GM18873 (cell line): Measurements from ENCODE around the gene HEATR5A.
"Not testable (repeated sequence)": the region's sequence is repeated elsewhere in the genome, so short reads cannot be mapped to it uniquely, and the experiment has no call there.

ENCODE experiments used
- ATAC-seq: cut with Tn5 transposase; IDR thresholded peaks from one replicate; pipeline ENCODE4 v1.9.1; 2021; ENCODE audit warnings: mild to moderate bottlenecking, moderate library complexity, moderate number of reproducible peaks; ENCODE audit not compliant: unreplicated experiment, low FRiP score

The HEATR5A gene

DNA sequence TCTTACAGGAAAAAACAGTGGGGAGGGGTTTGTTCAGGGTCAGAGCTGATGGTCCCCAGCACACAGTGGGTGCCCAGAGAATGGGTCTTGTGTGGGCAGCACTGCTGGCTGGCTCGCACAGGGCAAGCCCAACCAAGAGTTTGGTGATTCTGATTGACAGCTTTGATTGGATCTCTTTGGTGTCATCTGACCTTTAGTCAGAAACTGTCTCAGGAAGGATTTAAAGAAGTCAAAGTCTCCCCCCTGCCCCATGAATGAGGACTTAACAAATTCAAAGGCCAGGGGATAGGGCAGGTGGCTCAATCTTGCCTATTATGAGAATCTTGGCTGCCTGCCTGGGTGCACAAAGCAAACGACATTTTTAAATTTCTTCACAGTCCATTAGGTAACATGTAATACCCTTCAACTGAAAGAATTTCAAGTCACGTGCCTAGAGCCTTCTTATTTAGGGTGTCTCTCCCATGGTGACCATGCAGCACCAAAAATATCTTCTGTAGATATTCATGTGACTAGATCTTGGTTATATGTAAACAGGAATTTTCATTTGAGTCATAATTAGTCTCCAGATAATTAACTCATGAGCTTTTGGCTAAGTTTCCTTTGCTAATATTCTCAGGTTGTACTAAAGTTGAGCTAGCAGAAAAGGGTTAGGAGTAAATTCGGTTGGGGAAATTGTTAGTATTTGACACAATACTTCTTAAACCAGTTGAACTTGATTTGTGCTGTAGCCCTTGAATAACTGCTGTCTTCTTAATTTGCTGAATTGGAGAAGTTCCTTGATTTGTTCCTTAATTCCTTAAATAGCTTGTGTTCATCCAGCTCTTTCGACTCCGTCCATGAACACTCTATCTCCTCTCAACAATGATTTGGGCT lies 158.3 kb downstream of the HEATR5A start:
- ATAC-seq, result no peak

DNA sequence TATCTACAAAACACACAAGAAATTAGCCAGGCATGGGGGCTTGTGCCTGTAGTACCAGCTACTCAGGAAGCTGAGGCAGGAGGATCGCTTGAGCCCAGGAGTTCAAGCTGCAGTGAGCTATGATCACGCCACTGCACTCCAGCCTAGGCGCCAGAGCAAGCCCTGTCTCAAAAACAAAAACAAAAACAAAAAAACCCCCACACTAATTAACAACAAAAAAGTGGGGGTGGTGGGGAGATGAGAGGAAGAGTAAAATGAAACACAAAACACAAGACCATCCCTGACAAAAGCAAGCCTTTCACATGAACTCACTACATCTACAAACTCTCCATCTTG lies 158.9 kb downstream of the HEATR5A start:
- ATAC-seq, result no peak

DNA sequence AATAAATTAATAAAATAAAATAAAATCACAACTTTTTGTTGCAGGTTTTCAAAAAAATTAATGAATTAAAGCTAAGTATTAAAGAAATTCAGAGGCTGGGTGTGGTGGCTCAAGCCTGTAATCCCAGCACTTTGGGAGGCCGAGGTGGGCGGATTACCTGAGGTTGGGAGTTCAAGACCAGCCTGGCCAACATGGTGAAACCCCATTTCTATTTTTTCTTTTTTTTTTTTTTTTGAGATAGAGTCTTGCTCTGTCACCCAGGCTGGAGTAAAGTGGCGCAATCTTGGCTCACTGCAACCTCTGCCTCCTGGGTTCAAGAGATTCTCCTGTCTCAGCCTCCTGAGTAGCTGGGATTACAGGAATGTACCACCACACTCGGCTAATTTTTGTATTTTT lies 161.3 kb downstream of the HEATR5A start:
- not testable (repeated sequence) for ATAC-seq

DNA sequence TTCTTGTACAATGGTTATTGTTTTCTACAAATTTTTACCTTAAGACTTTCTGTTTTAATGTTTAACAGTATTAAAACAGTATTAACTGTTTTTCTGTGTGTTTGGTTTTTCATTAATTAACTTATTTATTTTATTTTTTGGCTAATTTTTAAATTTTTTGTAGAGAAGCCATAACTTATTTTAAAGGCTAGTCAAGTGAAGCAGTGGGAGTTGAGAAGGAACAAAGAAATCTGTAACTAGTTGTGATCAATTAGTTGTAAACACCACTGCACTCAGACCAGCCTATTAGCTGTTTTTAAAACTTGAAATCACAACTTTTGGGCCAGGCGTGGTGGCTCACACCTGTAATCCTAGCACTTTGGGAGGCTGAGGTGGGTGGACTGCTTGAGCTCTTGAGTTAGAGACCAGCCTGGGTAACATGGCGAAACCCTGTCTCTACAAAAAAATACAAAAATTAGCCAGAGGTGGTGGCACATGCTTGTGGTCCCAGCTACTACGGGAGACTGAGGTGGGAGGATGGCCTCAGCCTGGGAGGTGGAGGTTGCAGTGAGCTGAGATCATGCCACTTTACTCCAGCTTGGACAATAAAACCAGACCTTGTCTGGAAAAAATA lies 161.8 kb downstream of the HEATR5A start:
- ATAC-seq, result no peak

GRCh38 chr14:31257554-31258426 lies 162.6 kb downstream of the HEATR5A start:
- not testable (repeated sequence) for ATAC-seq

- ATAC-seq, result no peak
These were observed 163.2 kb downstream of the HEATR5A start for GRCh38 chr14:31257244-31257553.

GRCh38 chr14:31256534-31257243 lies 163.7 kb downstream of the HEATR5A start:
- ATAC-seq, result no peak

DNA sequence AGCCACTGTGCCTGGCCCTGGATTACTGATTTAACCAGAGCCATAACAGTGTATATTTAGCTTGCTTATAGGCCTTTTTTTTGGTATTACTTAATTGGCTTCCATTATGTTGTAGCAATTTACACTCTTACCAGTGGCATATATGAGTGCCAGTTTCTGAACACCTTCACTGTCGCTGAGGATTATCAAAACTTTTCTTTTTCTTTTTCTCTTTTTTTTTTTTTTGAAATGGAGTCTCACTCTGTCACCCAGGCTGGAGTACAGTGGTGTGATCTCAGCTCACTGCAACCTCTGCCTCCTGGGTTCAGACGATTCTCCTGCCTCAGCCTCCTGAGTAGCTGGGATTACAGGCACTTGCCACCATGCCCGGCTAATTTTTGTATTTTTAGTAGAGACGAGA lies 164.4 kb downstream of the HEATR5A start:
- ATAC-seq, result not testable (repeated sequence)

DNA sequence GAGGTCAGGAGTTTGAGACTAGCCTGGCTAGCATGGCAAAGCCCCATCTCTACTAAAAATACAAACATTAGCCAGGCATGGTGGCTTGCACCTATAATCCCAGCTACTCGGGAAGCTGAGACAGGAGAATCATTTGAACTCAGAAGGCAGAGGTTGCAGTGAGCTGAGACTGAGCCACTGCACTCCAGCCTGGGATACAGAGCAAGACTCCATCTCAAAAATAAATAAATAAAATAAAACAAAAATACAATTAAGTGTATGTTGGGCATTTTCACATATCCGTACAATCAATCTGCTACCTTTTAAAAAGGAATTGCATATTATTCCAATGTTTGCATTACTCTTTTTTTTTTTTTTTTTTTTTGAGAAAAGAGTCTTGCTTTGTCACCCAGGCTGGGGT lies 165.1 kb downstream of the HEATR5A start:
- ATAC-seq, result no peak

- ATAC-seq, result no peak
These were observed 166.4 kb downstream of the HEATR5A start for GRCh38 chr14:31253746-31254471.

GRCh38 chr14:31252865-31253264 lies 167.5 kb downstream of the HEATR5A start:
- ATAC-seq, result no peak

- ATAC-seq, result no peak
These were observed 169.1 kb downstream of the HEATR5A start for GRCh38 chr14:31251028-31251958.

DNA sequence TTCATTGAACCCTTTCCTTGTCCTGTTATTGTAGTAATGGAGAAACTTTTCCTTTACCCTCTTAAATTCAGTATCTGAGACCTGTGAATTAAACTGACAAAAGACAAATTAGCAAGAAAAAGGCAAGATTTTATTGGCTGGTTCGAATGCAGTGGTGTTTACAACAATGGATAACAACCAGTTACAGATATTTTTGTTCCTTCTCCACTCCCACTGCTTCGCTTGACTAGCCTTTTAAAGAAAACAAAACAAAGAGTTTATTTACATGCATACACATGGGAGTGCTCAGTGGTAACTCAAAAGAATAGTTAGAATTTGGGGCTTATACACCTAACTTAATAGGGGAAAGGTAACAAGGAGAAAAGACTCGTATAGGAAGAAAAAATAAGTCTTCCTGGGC lies 175.7 kb downstream of the HEATR5A start:
- ATAC-seq, result no peak

GRCh38 chr14:31243860-31244259 lies 176.5 kb downstream of the HEATR5A start:
- no peak for ATAC-seq

DNA sequence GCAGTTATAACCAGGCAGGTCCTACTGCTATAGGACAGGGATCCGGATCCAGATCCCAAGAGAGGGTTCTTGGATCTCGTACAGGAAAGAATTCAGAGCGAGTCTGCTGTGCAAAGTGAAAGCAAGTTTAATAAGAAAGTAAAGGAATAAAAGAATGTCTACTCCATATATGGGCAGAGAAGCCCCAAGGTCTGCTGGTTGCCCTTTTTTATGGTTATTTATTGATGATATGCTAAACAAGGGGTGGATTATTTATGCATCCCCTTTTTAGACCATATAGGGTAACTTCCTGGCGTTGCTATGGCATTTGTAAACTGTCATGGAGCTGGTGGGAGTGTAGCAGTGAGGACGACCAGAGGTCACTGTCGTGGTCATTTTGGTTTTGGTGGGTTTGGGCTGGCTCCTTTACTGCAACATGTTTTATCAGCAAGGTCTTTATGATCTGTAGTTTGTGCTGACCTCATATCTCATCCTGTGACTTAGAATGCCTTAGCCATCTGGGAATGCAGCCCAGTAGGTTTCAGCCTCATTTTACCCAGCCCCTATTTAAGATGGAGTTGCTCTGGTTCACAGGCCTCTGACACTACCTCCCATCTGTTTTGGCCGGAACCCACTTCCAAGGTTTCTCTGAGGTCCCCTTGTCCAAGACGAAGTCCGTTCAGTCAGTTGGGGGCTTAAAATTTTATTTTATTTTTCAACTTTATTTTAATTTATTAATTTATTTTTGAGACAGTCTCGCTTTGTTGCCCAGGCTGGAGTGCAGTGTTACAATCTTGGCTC lies 178.0 kb downstream of the HEATR5A start:
- ATAC-seq, result not testable (repeated sequence)
